ENCODE measurements around the gene FKBP2.

Gene FKBP2

DNA sequence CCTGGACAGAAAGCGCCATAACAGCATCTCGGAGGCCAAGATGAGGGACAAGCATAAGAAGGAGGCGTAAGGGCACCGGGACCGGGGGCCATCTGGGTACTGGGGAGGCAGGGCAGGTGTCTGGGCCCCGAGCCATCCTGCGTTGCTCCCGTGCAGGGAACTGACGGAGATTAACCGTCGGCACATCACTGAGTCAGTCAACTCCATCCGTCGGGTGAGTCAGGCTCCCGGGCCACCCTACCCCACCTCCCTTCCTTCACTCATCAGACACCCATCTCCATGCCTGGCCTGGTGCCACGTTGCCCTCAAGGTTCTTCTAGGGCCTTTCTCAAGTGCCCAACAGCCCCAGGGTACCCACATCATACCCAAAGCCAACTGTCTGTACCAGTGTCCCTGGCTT lies 25.4 kb downstream of the FKBP2 start:
- TF ChIP-seq, protein P1, sequence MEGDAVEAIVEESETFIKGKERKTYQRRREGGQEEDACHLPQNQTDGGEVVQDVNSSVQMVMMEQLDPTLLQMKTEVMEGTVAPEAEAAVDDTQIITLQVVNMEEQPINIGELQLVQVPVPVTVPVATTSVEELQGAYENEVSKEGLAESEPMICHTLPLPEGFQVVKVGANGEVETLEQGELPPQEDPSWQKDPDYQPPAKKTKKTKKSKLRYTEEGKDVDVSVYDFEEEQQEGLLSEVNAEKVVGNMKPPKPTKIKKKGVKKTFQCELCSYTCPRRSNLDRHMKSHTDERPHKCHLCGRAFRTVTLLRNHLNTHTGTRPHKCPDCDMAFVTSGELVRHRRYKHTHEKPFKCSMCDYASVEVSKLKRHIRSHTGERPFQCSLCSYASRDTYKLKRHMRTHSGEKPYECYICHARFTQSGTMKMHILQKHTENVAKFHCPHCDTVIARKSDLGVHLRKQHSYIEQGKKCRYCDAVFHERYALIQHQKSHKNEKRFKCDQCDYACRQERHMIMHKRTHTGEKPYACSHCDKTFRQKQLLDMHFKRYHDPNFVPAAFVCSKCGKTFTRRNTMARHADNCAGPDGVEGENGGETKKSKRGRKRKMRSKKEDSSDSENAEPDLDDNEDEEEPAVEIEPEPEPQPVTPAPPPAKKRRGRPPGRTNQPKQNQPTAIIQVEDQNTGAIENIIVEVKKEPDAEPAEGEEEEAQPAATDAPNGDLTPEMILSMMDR (IDR thresholded peaks at IDR 0.05; ENCODE audit: borderline replicate concordance, insufficient read depth, low read depth, low read length) = no peak
- H3K4me3 ChIP-seq (ENCODE audit: low read depth, low read length) = no peak overlapping the region

DNA sequence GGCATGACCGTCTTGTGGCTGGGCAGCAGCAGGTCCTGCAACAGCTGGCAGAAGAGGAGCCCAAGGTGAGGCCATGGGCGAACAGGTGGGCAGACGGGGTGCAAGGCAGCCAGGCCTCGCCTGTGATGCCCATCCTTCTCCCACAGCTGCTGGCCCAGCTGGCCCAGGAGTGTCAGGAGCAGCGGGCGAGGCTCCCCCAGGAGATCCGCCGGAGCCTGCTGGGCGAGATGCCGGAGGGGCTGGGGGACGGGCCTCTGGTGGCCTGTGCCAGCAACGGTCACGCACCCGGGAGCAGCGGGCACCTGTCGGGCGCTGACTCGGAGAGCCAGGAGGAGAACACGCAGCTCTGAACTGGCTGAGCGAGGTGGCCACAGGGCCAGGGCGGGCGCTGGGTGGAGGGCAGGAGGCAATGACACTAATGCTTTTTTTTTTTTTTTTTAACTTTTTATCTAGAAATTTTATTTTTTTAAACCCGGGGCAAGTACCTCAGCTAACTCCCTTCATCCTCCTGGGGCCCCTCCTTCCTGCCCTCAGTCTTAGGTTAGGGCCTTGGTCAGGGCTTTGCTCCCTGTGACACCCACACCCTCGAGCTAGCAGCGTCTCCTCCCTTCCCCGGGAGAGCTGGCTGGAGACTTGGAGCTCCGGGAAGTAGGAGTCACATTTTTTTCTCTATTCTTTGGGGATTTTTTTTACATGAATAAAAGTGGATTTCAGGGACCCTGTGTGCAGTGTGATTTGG lies 26.5 kb downstream of the FKBP2 start:
- H3K4me3 ChIP-seq (ENCODE audit: low read depth, low read length) = no peak overlapping the region
- TF ChIP-seq, protein P1 (IDR thresholded peaks at IDR 0.05; ENCODE audit: borderline replicate concordance, insufficient read depth, low read depth, low read length) = no peak

DNA sequence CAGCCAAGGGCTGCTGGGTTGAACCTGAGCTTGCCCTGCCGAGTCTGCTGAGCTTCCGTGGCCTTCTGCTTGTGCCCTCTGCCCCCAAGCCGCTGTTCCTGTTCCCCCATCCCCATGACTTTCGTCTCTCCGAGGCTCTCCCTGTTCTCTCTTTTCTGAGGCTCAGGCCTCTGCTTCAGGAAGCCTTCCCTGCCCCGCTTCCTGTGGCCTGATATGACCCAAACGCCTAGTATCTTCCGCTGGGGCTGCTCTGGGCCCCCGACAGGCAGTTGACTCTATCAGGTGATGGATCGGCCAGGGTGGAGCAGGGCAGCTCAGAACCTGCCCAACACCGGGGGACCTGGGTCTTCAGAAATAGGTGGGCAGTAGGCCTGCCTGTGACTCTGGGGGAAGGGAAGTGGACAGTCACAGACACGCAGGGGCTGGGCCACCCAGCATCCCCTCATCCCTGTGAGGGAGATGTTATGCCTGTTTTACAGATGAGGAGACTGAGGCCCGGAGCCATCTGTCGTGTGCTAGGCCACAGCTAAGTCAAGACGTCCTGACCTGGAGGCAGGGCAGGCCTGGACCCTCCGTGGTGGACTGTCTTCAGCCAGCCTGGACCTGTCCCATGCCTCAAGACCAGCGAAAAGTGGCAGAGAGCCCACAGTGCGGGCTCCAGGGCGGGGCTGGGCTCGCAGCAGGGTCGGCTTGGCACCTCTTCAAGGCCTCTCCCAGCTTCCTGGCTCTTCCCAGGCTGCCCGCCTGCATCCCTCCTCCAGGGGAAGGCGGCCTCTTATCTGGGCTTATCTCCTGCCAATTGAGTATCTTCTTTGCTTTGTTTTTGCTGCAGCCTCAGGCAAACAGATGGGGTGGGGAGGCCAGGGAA lies 27.4 kb downstream of the FKBP2 start:
- H3K4me3 ChIP-seq (ENCODE audit: low read depth, low read length) = peak overlapping the region; percentile 76

DNA sequence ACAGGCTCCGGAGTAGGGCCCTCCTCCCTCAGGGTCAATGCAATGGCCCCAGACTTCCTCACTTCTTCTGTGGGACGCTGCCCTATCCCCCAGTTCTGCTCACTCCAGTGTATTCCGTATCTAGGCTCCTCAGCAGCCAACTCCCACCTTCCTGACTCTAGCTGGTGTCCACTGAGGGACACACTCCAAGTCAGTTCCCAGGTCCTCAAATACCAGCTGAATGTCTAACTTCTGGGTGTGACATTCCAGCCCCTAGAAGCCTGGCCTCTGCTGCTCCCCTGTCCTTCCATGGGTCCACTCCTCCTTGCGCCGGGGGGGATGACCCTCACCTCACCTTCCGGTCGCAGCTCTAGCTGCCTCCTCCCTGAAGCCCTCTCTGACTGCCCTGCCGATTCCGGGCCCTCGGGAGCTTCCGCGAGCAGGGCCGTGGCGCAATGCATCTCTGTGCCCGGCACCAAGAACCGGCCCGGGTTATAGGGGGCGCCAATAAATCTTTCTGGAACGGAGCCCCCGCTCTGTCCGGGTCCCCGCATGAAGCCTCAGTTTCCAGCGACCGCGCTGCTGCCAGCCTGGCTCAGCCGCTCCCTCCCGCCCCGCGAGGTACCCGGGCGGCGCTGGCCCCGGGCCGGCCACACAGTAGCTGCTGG lies 28.1 kb downstream of the FKBP2 start:
- peak overlapping the region; percentile 76 for H3K4me3 ChIP-seq (ENCODE audit: low read depth, low read length)
- TF ChIP-seq, protein P1 (IDR thresholded peaks at IDR 0.05; ENCODE audit: borderline replicate concordance, insufficient read depth, low read depth, low read length) = no peak

More for the DNA sequence above, 27.4 kb downstream of the FKBP2 start:
- TF ChIP-seq, protein P1 (IDR thresholded peaks at IDR 0.05; ENCODE audit: borderline replicate concordance, insufficient read depth, low read depth, low read length) = no peak

DNA sequence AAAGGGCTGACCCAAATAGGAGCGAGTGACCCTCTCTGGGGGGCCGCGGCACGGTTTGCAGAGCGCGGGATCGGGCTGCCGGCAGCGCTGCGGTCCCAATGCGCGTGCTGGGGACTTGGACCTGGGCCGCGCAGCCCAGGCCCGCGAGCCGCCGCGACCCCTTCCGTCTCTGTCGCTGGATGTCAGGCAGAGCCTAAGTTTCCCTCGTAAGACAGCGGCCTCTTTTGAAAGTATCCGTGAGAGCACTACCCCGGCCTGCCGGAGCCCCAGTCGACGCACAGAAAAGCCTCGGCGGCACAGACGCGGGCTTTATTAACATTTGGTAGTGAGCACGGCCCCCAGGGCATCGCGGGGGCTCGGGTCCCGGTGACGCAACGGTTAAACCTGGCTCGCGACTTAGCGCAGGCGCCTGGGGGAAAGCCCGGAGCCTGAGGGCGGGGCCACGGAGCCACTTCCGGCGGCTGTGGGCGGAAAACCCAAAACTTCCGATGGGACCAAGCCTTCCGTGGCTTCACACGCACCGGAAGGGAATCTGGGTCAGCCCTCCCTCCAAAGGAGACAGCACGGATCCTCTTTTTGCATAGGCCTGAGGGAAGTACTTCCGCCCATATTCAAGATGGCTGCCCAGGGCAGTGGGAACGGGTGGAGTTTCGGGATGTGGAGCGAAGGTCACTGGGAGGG lies 28.8 kb downstream of the FKBP2 start:
- peak overlapping the region; percentile 76 for H3K4me3 ChIP-seq (ENCODE audit: low read depth, low read length)
- TF ChIP-seq, protein P1 (IDR thresholded peaks at IDR 0.05; ENCODE audit: borderline replicate concordance, insufficient read depth, low read depth, low read length) = 0 out of 2 replicates have a peak, but pooled peaks have one; percentile 1

DNA sequence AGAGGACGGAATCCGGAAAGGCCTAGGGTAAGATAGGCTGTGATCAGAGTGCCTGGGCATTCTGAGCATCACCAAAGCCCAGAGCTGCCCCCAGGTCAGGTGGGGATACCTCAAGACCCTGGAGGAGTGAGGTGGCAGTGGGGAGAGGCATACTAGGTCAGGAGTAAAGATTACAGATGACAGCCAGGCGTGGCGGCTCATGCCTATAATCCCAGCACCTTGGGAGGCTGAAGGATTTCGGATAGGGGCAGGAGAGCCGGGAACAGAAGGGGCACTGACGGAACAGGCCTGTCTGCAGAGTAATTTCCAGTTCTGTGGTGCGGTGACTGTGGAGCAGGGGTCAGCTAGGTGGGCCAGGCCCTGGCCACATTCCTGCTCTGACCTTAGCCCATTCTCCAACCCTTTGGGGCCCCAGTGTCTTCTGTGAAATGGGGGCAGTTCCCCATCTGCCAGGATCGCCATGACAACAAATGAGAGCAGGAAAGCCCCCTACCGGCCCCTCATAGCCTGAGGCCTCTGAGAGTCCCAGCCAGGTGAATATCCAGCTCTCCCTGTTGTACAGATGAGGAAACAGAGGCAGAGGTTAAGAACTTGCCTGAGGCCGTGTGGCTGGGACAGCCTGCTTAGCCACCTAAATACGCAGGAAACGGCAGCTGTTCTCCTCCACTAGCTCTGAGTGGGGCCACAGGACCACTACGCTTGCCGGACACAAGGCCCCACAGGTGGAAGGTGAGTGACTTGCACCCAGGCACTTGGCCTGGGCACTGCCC lies 34.3 kb downstream of the FKBP2 start:
- TF ChIP-seq, protein P1 (IDR thresholded peaks at IDR 0.05; ENCODE audit: borderline replicate concordance, insufficient read depth, low read depth, low read length) = no peak
- H3K4me3 ChIP-seq (ENCODE audit: low read depth, low read length) = no peak overlapping the region
